ENCODE results near the gene NCKAP5L. TPM values are rescaled to one million over a fixed set of nuclear protein-coding genes. Genes with fewer than 3 reads are reported as not detected.

NCKAP5L gene
- total and polyA plus RNA-seq, 2 experiments from 2014 or later, result 10.2 to 37.0 TPM

GRCh38 chr12:49867570-49868341, 39.5 kb upstream of the NCKAP5L start (continued):
- TF ChIP-seq ZNF462 (CRISPR knock-in tag; IDR thresholded peaks at IDR 0.05), result no peak
- no peak for TF ChIP-seq EZH2 (IDR thresholded peaks at IDR 0.05; ENCODE audit: low read depth, unreplicated experiment)
- no peak for TF ChIP-seq STAT1 (IDR thresholded peaks at IDR 0.05; ENCODE audit: unreplicated experiment)
- no peak for TF ChIP-seq POLR2AphosphoS5 (IDR thresholded peaks at IDR 0.05; ENCODE audit: low read depth)
- TF ChIP-seq, protein P1, sequence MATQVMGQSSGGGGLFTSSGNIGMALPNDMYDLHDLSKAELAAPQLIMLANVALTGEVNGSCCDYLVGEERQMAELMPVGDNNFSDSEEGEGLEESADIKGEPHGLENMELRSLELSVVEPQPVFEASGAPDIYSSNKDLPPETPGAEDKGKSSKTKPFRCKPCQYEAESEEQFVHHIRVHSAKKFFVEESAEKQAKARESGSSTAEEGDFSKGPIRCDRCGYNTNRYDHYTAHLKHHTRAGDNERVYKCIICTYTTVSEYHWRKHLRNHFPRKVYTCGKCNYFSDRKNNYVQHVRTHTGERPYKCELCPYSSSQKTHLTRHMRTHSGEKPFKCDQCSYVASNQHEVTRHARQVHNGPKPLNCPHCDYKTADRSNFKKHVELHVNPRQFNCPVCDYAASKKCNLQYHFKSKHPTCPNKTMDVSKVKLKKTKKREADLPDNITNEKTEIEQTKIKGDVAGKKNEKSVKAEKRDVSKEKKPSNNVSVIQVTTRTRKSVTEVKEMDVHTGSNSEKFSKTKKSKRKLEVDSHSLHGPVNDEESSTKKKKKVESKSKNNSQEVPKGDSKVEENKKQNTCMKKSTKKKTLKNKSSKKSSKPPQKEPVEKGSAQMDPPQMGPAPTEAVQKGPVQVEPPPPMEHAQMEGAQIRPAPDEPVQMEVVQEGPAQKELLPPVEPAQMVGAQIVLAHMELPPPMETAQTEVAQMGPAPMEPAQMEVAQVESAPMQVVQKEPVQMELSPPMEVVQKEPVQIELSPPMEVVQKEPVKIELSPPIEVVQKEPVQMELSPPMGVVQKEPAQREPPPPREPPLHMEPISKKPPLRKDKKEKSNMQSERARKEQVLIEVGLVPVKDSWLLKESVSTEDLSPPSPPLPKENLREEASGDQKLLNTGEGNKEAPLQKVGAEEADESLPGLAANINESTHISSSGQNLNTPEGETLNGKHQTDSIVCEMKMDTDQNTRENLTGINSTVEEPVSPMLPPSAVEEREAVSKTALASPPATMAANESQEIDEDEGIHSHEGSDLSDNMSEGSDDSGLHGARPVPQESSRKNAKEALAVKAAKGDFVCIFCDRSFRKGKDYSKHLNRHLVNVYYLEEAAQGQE (IDR thresholded peaks at IDR 0.05; ENCODE audit: unreplicated experiment), result no peak
- TF ChIP-seq ZNF331 (CRISPR knock-in tag; IDR thresholded peaks at IDR 0.05; ENCODE audit: low read depth), result no peak
- TF ChIP-seq NANOG (IDR thresholded peaks at IDR 0.05; ENCODE audit: borderline replicate concordance), result no peak
- no peak for TF ChIP-seq CREB1 (CRISPR knock-in tag; IDR thresholded peaks at IDR 0.05; ENCODE audit: low read depth)

All from GM23338 (cell line).